Measurements from ENCODE around the gene PAGE1. TPM values are rescaled to one million over a fixed set of nuclear protein-coding genes. Genes with fewer than 3 reads are reported as not detected.

The PAGE1 gene
- total RNA-seq, 1 experiment from 2014 or later: not detected

DNA sequence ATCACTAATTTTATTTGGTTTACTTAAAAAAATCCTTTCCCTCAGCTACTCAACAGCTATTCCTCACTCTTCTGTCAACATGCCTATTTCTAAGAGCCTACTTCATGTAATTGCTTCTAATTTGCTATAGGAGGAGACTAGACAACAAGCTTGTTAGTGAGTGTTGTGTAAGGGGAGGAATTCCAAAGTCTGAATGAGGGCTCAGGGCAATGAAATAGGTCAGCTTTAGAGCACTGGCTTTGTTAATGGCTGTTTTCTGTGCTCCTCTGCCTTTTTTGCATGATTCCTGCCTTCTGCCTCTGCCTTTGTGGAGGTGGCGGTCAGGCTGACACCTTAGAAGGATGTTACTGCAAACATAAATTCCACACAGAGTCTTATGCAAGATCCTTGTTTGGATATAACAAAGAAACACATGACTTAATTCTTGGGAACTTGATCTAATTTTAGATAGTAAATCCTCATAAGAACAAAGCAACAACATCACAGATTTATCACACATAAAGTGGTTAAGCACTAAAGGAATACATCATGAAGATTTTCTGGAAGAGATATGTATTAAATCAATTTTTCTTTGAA lies 15.0 kb upstream of the PAGE1 start (continued):
- TF ChIP-seq SIN3A (IDR thresholded peaks at IDR 0.05; ENCODE audit: low read depth) (no peak), POLR2A (IDR thresholded peaks at IDR 0.05; ENCODE audit: borderline replicate concordance, extremely low read depth, insufficient read depth, insufficient read length) (no peak), MAX (IDR thresholded peaks at IDR 0.05) (no peak)

GRCh38 chrX:49704691-49705404 lies 9.1 kb upstream of the PAGE1 start:
- POLR2A ChIA-PET: no interaction called here

GRCh38 chrX:49701933-49702332 lies 6.1 kb upstream of the PAGE1 start:
- H3K4me3 ChIP-seq (replicated peaks in 1 of 2; ENCODE audit: low read depth in 1 of 2, low read length in 2 of 2): no peak overlapping the region
- H3K27ac ChIP-seq (ENCODE audit: low read depth, low read length): no peak overlapping the region
- DNase-seq (ENCODE audit: low read depth, low spot score) (no peak), ATAC-seq (no peak)
- no peaks in the 10 kb centered on the region for H3K36me3 ChIP-seq (ENCODE audit: control insufficient read depth in 1 of 2, insufficient read depth in 2 of 2, low read length in 2 of 2)
- no TSS peak for BruUV-seq (replicated peaks)
- H3K4me1 ChIP-seq (ENCODE audit: control insufficient read depth in 1 of 2, insufficient read depth in 2 of 2, low read length in 2 of 2): no peaks in the 10 kb centered on the region
- H3K9me2 ChIP-seq (ENCODE audit: insufficient read depth): no peaks in the 10 kb centered on the region
- ChIA-PET POLR2A (no interaction called here), RAD21 (ENCODE audit: low non-redundant PET in 1 of 2, low total read pairs in 2 of 2, uncharacterized antibody in 2 of 2, unreplicated experiment in 2 of 2) (no interaction called here), CTCF (no interaction called here)
- no peaks in the 10 kb centered on the region for H3K9me3 ChIP-seq (ENCODE audit: control insufficient read depth in 1 of 2, insufficient read depth in 1 of 2, low read depth in 1 of 2, low read length in 2 of 2)
- peaks cover 50% of the 10 kb centered on the region for H3K27me3 ChIP-seq (ENCODE audit: insufficient read depth, low read length)
- no peak overlapping the region for H2AFZ ChIP-seq (ENCODE audit: low read depth, low read length, poor library complexity, severe bottlenecking)
- TF ChIP-seq POLR2AphosphoS5 (IDR thresholded peaks at IDR 0.05; ENCODE audit: low read depth, low read length): no peak
- no peak for TF ChIP-seq EZH2phosphoT487 (IDR thresholded peaks at IDR 0.05; ENCODE audit: borderline replicate concordance)
- TF ChIP-seq CBX3 (IDR thresholded peaks at IDR 0.05; ENCODE audit: low read depth): no peak
- H3K4me2 ChIP-seq (ENCODE audit: low read length): no peak overlapping the region
- intact Hi-C loops (cut with micrococcal nuclease): no loop called here
- no peak overlapping the region for H3K9ac ChIP-seq (ENCODE audit: low read length)
- no peaks in the 10 kb centered on the region for H4K20me1 ChIP-seq (ENCODE audit: insufficient read depth)
- H3K79me2 ChIP-seq (ENCODE audit: insufficient read depth, low read length): no peaks in the 10 kb centered on the region

More at GRCh38 chrX:49704691-49705404, 9.1 kb upstream of the PAGE1 start:
- no peaks in the 10 kb centered on the region for H3K9me3 ChIP-seq (ENCODE audit: control insufficient read depth in 1 of 2, insufficient read depth in 1 of 2, low read depth in 1 of 2, low read length in 2 of 2)
- intact Hi-C loops (cut with micrococcal nuclease): no loop called here
- H3K27ac ChIP-seq (ENCODE audit: low read depth, low read length): no peak overlapping the region
- no peaks in the 10 kb centered on the region for H3K79me2 ChIP-seq (ENCODE audit: insufficient read depth, low read length)
- no peak overlapping the region for H3K9ac ChIP-seq (ENCODE audit: low read length)
- H3K9me2 ChIP-seq (ENCODE audit: insufficient read depth): no peaks in the 10 kb centered on the region
- ATAC-seq (no peak), DNase-seq (ENCODE audit: low read depth, low spot score) (no peak)
- CTCF ChIA-PET: no interaction called here
- H3K4me1 ChIP-seq (ENCODE audit: control insufficient read depth in 1 of 2, insufficient read depth in 2 of 2, low read length in 2 of 2): no peaks in the 10 kb centered on the region
- H3K27me3 ChIP-seq (ENCODE audit: insufficient read depth, low read length): peaks cover 57% of the 10 kb centered on the region
- no peak overlapping the region for H2AFZ ChIP-seq (ENCODE audit: low read depth, low read length, poor library complexity, severe bottlenecking)
- H3K4me3 ChIP-seq (replicated peaks in 1 of 2; ENCODE audit: low read depth in 1 of 2, low read length in 2 of 2): no peak overlapping the region
- no peak overlapping the region for H3K4me2 ChIP-seq (ENCODE audit: low read length)
- no peak for TF ChIP-seq SRF (IDR thresholded peaks at IDR 0.05; ENCODE audit: low read depth)
- no TSS peak for BruUV-seq (replicated peaks)
- H3K36me3 ChIP-seq (ENCODE audit: control insufficient read depth in 1 of 2, insufficient read depth in 2 of 2, low read length in 2 of 2): no peaks in the 10 kb centered on the region
- no peaks in the 10 kb centered on the region for H4K20me1 ChIP-seq (ENCODE audit: insufficient read depth)
- RAD21 ChIA-PET (ENCODE audit: low non-redundant PET in 1 of 2, low total read pairs in 2 of 2, uncharacterized antibody in 2 of 2, unreplicated experiment in 2 of 2): no interaction called here

Measured in HCT116 (cell line).